Measurements from ENCODE around the gene CHAF1A.

Gene CHAF1A

GRCh38 chr19:4432918-4433506, 30.6 kb downstream of the CHAF1A start:
- no peak for DNase-seq (ENCODE audit: low read depth in 4 of 4, low spot score in 1 of 4)

- DNase-seq (ENCODE audit: low read depth in 4 of 4, low spot score in 1 of 4), result no peak
Observed at GRCh38 chr19:4434391-4434790, 32.0 kb downstream of the CHAF1A start.

GRCh38 chr19:4436231-4436630, 33.8 kb downstream of the CHAF1A start:
- DNase-seq (ENCODE audit: low read depth in 4 of 4, low spot score in 1 of 4), result no peak

GRCh38 chr19:4437103-4437502, 34.7 kb downstream of the CHAF1A start:
- DNase-seq (ENCODE audit: low read depth in 4 of 4, low spot score in 1 of 4), result no peak

GRCh38 chr19:4439243-4439642, 36.8 kb downstream of the CHAF1A start:
- DNase-seq (ENCODE audit: low read depth in 4 of 4, low spot score in 1 of 4), result no peak

- no peak for DNase-seq (ENCODE audit: low read depth in 4 of 4, low spot score in 1 of 4)
Observed at GRCh38 chr19:4441994-4442818, 39.8 kb downstream of the CHAF1A start.

- DNase-seq (ENCODE audit: low read depth in 4 of 4, low spot score in 1 of 4), result no peak
Observed at GRCh38 chr19:4442819-4443146, 40.3 kb downstream of the CHAF1A start.

GRCh38 chr19:4443188-4443587, 40.7 kb downstream of the CHAF1A start:
- DNase-seq (ENCODE audit: low read depth in 4 of 4, low spot score in 1 of 4), result no peak

- DNase-seq (ENCODE audit: low read depth in 4 of 4, low spot score in 1 of 4), result no peak
Observed at GRCh38 chr19:4443966-4444764, 41.7 kb downstream of the CHAF1A start.

GRCh38 chr19:4444765-4445741, 42.6 kb downstream of the CHAF1A start:
- DNase-seq (ENCODE audit: low read depth in 4 of 4, low spot score in 1 of 4), result no peak

GRCh38 chr19:4445963-4446703, 43.7 kb downstream of the CHAF1A start:
- DNase-seq (ENCODE audit: low read depth in 4 of 4, low spot score in 1 of 4), result no peak

GRCh38 chr19:4446704-4447200, 44.3 kb downstream of the CHAF1A start:
- no peak for DNase-seq (ENCODE audit: low read depth in 4 of 4, low spot score in 1 of 4)

GRCh38 chr19:4447327-4448146, 45.1 kb downstream of the CHAF1A start:
- no peak for DNase-seq (ENCODE audit: low read depth in 4 of 4, low spot score in 1 of 4)

GRCh38 chr19:4448147-4448985, 45.9 kb downstream of the CHAF1A start:
- no peak for DNase-seq (ENCODE audit: low read depth in 4 of 4, low spot score in 1 of 4)

- no peak for DNase-seq (ENCODE audit: low read depth in 4 of 4, low spot score in 1 of 4)
Observed at GRCh38 chr19:4449022-4449638, 46.7 kb downstream of the CHAF1A start.

- DNase-seq (ENCODE audit: low read depth in 4 of 4, low spot score in 1 of 4), result no peak
Observed at GRCh38 chr19:4449639-4450028, 47.2 kb downstream of the CHAF1A start.

GRCh38 chr19:4452230-4452990, 50.0 kb downstream of the CHAF1A start:
- no peak for DNase-seq (ENCODE audit: low read depth in 4 of 4, low spot score in 1 of 4)
